ENCODE results near the gene UNC93A.
"Not testable (repeated sequence)": the region's sequence is repeated elsewhere in the genome, so short reads cannot be mapped to it uniquely, and the experiment has no call there.

UNC93A gene

DNA sequence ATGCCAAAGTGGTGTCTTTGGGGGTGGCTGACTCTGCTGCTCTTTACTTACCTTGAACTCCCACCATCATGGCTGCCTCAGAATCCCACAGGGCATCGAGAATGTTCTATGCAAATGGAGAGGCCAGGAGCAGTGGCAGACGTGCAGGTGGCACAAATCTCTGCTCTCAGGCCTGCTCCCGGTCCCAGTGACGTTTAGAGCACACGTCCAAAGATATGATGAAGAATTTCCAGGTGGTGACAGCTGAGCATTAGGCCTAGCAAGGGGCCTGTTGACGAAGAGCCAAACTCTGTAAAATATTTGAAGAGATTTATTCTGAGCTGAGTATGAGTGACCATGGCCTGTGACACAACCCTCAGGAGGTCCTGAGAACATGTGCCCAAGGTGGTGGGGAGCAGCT, 19.0 kb upstream of the UNC93A start:
- no peak for DNase-seq

DNA sequence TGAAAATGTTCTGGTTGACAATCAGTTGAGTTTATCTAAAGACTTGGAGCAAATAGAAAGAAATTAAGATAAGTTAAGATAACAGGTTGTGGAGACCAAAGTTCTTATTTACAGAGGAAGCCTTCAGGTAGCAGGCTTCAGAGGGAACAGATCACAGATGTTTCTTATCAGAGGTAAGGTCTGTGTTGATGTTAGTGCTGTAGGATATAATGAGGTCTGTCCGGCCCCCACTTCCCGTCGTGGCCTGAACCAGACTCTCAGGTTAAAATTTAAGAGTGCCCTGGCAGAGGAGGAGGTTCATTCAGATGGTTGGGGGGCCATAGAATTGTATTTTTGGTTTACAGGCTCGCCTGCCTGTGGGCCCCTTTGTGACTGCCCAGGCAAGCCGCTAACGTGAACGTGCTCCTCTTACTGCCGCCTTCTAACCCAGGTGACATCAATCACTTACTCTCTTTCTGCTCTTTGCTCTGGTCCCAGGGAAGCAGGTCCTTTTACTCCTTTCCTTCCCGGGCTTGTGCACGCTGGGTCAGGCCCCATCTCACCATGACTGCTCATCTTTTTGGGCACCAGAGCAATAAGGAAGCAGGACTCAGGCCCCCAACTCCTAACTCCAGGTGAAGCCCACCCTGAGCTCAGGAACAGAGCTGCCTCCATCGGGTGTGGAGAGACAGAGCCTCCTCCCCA, 18.3 kb upstream of the UNC93A start:
- no peak for DNase-seq

DNA sequence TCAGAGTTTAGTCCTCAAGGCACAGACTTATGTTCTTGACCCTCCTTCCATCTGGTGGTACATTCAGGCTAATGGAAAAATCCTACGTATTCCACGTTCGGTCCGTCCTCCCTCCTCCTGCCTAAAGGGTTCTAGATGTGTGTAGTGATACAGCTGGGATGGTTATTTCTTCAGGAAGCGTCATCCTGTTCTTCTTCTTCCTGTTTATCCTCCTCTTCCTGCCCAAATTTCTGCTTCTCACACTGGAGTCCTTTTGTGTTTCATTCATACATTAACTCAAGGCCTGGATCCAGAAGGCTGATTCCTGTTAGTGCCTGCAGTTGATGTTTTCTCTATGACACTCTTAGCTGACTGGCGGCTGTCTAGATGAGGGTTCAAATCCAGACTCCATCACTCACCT, 16.8 kb upstream of the UNC93A start:
- no peak for DNase-seq

GRCh38 chr6:167275001-167275400, 16.1 kb upstream of the UNC93A start:
- no peak for DNase-seq

DNA sequence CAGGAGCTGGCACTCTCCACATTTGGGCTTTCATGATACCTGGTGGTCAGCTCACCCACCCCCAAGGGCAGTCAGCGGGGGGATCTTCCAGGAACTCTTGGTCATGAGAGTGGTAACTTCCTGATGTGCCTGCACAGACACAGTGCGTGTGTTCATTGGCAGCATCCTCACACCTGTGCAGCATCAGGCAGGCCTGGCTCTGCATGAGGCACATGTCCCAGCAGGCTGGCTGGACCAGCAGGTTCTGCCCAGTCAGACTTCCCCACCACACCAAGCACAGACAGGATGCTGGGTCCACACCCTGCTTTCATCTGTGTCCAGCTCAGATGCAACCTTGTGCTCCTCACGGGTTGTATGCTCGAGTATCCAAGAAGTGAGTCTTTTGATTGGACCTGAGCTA, 15.7 kb upstream of the UNC93A start:
- no peak for DNase-seq

GRCh38 chr6:167276772-167277533, 14.2 kb upstream of the UNC93A start:
- no peak for DNase-seq

DNA sequence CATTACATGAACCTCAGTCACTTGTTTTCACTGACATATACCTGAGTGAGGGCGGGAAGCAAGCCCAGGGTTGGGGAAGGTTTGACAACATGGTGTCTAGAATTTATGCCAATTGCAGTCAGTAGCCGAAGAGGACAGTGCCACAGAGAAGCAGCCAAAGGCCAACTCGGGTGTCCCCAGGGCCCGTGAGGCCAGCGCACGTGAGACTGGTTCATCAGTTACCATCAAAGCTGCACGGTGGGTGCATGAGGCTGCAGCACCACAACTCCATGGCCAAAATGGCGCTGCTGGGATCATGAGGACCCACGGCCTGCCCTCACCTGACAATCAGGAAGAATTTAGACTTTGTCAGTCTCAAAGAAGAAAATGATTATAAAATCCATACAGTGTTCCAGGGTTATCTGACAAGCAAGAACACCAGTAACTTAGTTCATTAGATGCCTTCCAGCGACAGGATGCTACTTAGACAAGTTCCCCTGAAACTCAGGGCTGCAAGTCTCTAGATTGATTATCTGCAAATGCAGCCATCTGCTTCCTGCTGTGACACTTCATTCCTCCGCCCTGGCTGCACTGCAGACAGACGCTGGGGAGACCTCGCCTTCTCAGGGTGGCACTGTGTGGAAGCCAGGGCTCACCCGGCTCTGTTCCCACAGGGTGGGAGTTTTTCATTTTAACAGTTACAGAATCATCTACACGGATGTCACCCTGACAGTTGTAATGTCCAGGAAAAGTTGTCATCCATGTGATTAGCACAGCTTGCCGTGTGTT, 12.8 kb upstream of the UNC93A start:
- DNase-seq: not testable (repeated sequence)

- DNase-seq: no peak
These were observed 11.2 kb upstream of the UNC93A start for GRCh38 chr6:167279766-167280446.

GRCh38 chr6:167280466-167280865, 10.6 kb upstream of the UNC93A start:
- not testable (repeated sequence) for DNase-seq

DNA sequence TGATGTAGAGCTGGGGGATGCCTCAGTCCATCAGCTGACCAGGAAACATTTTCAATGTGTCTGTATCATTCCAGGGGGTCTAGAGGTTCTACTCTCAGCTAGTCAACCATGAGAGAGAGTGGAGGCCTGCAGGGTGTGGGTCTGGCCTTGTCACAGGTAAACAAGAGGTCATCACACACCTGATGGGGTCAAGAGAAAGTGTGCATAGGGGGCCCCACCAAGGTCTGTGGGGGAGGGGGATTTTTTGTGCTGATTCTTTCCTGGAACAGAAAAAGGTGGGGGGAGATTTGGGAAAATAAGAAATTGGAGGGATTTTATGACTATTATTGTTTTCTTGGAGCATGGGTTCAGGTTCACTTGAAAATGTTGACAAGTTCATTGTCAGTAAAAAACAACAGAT, 8.9 kb upstream of the UNC93A start:
- DNase-seq: no peak

- not testable (repeated sequence) for DNase-seq
These were observed 6.5 kb upstream of the UNC93A start for GRCh38 chr6:167284565-167284964.

DNA sequence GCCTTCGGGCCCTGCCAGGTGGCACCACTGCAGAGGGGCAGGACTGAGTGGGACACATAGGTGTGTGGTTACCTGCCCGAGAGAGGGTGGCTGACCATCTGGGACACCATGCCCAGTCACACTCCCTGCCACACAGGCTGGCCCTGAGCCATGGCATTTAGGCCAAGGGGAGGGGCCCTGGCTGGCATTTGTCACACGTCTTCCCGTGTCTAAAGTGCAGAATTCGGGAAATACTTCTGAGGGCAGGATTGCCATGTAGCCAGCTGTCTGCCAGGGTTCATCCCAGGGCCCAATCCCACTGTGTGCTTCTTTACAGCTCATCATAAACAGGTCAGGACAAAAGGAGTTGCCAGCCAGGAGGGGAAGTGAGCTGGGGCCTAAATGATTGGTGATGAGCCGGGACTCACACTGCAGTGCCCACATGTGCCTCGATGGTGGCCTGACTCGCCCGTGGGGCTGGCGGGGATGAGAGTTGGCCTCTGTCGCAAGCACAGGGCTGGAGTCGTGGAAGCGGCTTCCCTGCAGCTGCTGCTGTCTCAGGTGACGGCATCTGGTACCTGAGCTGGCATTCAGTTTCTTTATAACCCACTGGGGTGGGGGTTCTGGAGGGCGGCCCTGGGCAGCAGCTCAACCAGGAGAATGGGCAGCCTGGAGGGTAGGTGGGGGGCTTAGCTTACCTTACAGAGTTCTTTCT, 5.9 kb upstream of the UNC93A start:
- no peak for DNase-seq

- DNase-seq: no peak
These were observed 3.5 kb upstream of the UNC93A start for GRCh38 chr6:167287513-167288048.

GRCh38 chr6:167288591-167289225, 2.4 kb upstream of the UNC93A start:
- DNase-seq: not testable (repeated sequence)

DNA sequence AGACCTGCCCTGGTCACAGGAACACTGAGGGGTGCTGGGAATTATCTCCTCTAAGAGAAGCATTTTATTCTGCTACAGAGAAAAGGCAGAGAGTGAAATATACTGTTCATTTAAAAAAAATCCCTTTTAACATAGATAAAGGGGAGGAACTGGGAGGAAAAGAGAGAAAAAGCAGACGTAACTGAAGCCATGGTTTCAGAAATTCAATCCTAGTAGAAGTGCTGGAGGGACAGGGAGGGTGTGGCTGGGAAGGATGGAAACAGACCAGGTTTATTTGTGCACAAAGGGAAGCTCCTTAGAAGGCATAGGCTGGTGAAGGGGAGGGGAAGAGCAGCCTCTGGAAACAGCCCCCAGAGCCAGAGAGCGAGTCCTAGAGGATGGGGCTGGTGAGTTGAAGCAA, 1.8 kb upstream of the UNC93A start:
- DNase-seq: not testable (repeated sequence)

GRCh38 chr6:167291623-167292300, 647 bp downstream of the UNC93A start:
- no peak for DNase-seq

DNA sequence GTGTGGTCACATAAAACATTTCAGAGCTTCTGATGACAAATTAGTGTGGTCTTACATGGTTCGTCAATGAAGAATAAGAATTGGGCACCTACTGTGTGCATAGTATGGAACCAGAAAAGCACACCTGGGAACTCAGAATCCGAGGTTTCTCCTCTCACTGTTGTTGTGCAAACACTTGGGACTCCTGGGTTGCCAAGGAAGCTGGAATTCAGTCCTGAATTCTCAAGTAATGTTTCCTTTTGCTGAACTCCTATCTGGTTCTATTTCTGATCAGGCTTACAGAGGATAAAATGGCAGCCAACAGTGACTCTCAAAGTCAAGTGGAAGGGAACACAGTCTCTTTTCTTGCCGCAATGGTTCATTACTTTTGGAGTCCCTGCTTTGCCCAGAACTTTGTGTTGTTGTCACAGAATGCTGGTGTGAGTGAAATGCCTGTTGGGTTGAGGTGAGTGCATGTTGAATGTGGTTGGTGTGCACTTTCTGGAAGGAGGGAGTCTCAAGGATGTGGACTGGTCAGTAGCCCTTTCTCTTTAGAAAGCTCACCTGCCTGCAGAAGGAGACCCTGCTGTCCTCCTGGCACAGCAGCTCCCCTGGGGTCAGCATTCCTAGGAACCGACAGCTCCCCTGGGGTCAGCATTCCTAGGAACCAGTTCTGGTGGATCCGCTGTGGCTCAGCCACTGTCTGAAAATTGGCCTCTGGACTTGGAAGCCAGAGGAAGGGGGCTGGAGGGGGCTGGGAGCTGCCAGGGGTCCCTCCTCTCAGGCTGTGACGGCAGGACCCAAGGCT, 1.4 kb downstream of the UNC93A start:
- no peak for DNase-seq

- DNase-seq: no peak
These were observed 2.0 kb downstream of the UNC93A start for GRCh38 chr6:167293088-167293589.

GRCh38 chr6:167293590-167294091, 2.5 kb downstream of the UNC93A start:
- DNase-seq: no peak

GRCh38 chr6:167294241-167294640, 3.1 kb downstream of the UNC93A start:
- no peak for DNase-seq
